ENCODE results near the gene C19orf44. TPM values are rescaled to one million over a fixed set of nuclear protein-coding genes. Genes with fewer than 3 reads are reported as not detected.

Gene C19orf44
- total RNA-seq, 1 donor from 2014 or later = 7.4 TPM

- DNase-seq (ENCODE audit: extremely low spot score in 2 of 2) = no peak
- Histone ChIP-seq H3K4me3 (no peak overlapping the region), H3K36me3 (peaks cover 0 to 97% of the 10 kb centered on the region in 2 donors), H3K9me3 (no peaks in the 10 kb centered on the region), H3K4me1 (no peaks in the 10 kb centered on the region), H3K27me3 (no peaks in the 10 kb centered on the region), H3K27ac (no peak overlapping the region)
- intact Hi-C loops (cut with DNase I) = no loop called here
- TF ChIP-seq POLR2A (IDR thresholded peaks at IDR 0.05) (no peak), POLR2AphosphoS5 (IDR thresholded peaks at IDR 0.05; ENCODE audit: insufficient read depth in 1 of 2, low read depth in 1 of 2) (no peak), CTCF (IDR thresholded peaks at IDR 0.05) (no peak)
These were observed 31.2 kb downstream of the C19orf44 start for GRCh38 chr19:16527334-16527935.

GRCh38 chr19:16527971-16528521 lies 31.9 kb downstream of the C19orf44 start:
- Histone ChIP-seq H3K9me3 (no peaks in the 10 kb centered on the region), H3K4me1 (no peaks in the 10 kb centered on the region), H3K27me3 (no peaks in the 10 kb centered on the region), H3K4me3 (no peak overlapping the region), H3K27ac (no peak overlapping the region), H3K36me3 (peaks cover 0 to 97% of the 10 kb centered on the region in 2 donors)
- TF ChIP-seq POLR2AphosphoS5 (IDR thresholded peaks at IDR 0.05; ENCODE audit: insufficient read depth in 1 of 2, low read depth in 1 of 2) (no peak), CTCF (IDR thresholded peaks at IDR 0.05) (no peak), POLR2A (IDR thresholded peaks at IDR 0.05) (no peak)
- intact Hi-C loops (cut with DNase I) = no loop called here
- DNase-seq (ENCODE audit: extremely low spot score in 2 of 2) = no peak

- H3K4me3 ChIP-seq = no peak overlapping the region
- no peak for TF ChIP-seq POLR2A (IDR thresholded peaks at IDR 0.05)
- no peak for TF ChIP-seq POLR2AphosphoS5 (IDR thresholded peaks at IDR 0.05; ENCODE audit: insufficient read depth in 1 of 2, low read depth in 1 of 2)
- TF ChIP-seq CTCF (IDR thresholded peaks at IDR 0.05) = no peak
- no peak overlapping the region for H3K27ac ChIP-seq
- intact Hi-C loops (cut with DNase I) = no loop called here
- H3K9me3 ChIP-seq = no peaks in the 10 kb centered on the region
- H3K4me1 ChIP-seq = no peaks in the 10 kb centered on the region
- DNase-seq (ENCODE audit: extremely low spot score in 2 of 2) = no peak
- H3K27me3 ChIP-seq = no peaks in the 10 kb centered on the region
- peaks cover 0 to 98% of the 10 kb centered on the region in 2 donors for H3K36me3 ChIP-seq
These were observed 33.4 kb downstream of the C19orf44 start for GRCh38 chr19:16529466-16530144.

GRCh38 chr19:16530540-16531379 lies 34.6 kb downstream of the C19orf44 start:
- Histone ChIP-seq H3K4me3 (no peak overlapping the region), H3K27me3 (no peaks in the 10 kb centered on the region), H3K4me1 (no peaks in the 10 kb centered on the region), H3K36me3 (peaks cover 0 to 98% of the 10 kb centered on the region in 2 donors), H3K27ac (no peak overlapping the region), H3K9me3 (no peaks in the 10 kb centered on the region)
- intact Hi-C loops (cut with DNase I) = no loop called here
- TF ChIP-seq POLR2A (IDR thresholded peaks at IDR 0.05) (no peak), CTCF (IDR thresholded peaks at IDR 0.05) (no peak), POLR2AphosphoS5 (IDR thresholded peaks at IDR 0.05; ENCODE audit: insufficient read depth in 1 of 2, low read depth in 1 of 2) (no peak)
- no peak for DNase-seq (ENCODE audit: extremely low spot score in 2 of 2)

All from vagina (tissue), 2 donors.